ENCODE results near the gene FN1.

The FN1 gene

DNA sequence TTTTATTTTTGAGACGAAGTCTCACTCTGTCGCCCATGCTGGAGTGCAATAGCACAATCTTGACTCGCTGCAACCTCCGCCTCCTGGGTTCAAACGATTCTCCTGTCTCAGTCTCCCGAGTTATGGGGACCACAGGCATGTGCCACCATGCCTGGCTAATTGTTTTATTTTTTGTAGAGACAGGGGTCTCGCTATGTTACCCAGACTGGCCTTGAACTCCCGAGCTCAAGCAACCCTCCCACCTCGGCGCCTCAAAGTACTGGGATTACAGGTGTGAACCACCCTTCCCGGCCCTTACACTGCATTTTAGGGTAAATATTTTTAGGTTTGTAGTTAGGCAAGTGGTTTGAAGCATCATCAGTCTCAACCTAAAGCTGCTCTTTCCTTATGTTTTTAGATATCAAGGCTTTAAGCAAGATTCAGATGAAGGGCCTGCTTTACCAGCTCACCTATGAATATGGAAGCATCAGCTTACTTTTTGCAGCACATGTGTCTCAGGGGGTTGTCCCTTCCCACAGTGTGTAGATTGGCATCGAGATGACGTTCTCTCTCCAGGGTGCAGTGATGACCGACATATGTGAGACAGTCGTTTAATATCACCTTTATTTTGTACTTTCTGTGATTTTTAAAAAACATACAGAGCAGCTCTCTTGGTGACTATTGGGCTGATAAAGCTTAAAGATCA, 76.8 kb downstream of the FN1 start:
- H3K9me3 ChIP-seq = no peaks in the 10 kb centered on the region
- H3K4me3 ChIP-seq = no peak overlapping the region
- no peak overlapping the region for H3K27ac ChIP-seq
- TF ChIP-seq, protein P1, sequence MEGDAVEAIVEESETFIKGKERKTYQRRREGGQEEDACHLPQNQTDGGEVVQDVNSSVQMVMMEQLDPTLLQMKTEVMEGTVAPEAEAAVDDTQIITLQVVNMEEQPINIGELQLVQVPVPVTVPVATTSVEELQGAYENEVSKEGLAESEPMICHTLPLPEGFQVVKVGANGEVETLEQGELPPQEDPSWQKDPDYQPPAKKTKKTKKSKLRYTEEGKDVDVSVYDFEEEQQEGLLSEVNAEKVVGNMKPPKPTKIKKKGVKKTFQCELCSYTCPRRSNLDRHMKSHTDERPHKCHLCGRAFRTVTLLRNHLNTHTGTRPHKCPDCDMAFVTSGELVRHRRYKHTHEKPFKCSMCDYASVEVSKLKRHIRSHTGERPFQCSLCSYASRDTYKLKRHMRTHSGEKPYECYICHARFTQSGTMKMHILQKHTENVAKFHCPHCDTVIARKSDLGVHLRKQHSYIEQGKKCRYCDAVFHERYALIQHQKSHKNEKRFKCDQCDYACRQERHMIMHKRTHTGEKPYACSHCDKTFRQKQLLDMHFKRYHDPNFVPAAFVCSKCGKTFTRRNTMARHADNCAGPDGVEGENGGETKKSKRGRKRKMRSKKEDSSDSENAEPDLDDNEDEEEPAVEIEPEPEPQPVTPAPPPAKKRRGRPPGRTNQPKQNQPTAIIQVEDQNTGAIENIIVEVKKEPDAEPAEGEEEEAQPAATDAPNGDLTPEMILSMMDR (IDR thresholded peaks at IDR 0.05) = no peak
- no peak for DNase-seq
- H3K4me1 ChIP-seq = no peaks in the 10 kb centered on the region
- no peaks in the 10 kb centered on the region for H3K27me3 ChIP-seq
- H3K36me3 ChIP-seq = peaks cover 43 to 55% (median 48%) of the 10 kb centered on the region in 3 donors
- intact Hi-C loops (cut with DNase I; ENCODE audit: low total_unique reads) = no loop called here

DNA sequence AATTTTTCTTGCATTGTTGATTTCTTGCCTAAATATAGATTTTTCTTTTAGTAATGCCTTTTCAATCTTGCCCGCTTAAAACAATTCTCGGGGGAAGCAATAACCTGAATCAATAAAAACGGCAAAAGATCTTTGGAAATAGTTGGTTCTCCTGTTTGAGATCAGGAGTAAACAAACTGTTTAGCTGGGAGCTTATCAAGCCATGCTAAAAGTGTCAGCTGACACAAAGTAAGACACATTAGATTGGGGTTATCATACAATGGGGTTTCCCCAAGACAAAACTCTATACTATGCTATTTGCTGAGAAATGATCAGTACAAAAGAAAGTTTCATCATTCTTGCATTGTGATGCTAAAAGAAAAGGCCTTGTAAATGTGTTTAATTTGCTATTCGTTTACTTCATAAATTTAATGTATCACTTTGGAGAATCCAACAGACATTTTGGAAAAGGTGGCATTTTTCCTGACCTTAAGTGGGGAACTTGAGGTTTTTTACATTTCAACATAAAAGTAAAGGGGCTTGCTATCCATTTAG, 77.5 kb downstream of the FN1 start:
- Histone ChIP-seq H3K4me1 (no peaks in the 10 kb centered on the region), H3K36me3 (peaks cover 36 to 48% (median 42%) of the 10 kb centered on the region in 3 donors), H3K27me3 (no peaks in the 10 kb centered on the region), H3K9me3 (no peaks in the 10 kb centered on the region), H3K27ac (no peak overlapping the region), H3K4me3 (no peak overlapping the region)
- TF ChIP-seq, protein P1 (IDR thresholded peaks at IDR 0.05) = no peak
- intact Hi-C loops (cut with DNase I; ENCODE audit: low total_unique reads) = no loop called here
- no peak for DNase-seq

DNA sequence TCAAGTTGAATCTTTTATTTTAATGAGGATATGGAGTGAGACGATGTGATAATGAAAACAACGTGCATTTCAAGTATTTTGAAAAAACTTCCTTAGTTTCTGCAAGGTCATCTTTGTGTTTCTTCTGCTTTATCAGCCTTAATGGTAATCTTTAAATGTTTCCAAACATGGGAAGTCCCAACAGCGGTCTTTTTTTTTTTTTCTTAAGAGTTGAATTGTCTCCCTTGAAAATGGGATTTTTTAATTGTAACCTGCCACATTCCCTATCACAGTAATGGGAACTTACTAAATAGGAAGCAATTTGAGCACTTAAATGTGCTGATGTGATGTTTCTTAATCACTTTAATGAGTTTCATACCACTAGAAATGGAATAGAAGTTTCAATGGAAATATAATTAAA, 78.2 kb downstream of the FN1 start:
- no peaks in the 10 kb centered on the region for H3K4me1 ChIP-seq
- TF ChIP-seq, protein P1 (IDR thresholded peaks at IDR 0.05) = no peak
- H3K27ac ChIP-seq = no peak overlapping the region
- no peaks in the 10 kb centered on the region for H3K9me3 ChIP-seq
- no peak overlapping the region for H3K4me3 ChIP-seq
- intact Hi-C loops (cut with DNase I; ENCODE audit: low total_unique reads) = no loop called here
- peaks cover 29 to 43% (median 34%) of the 10 kb centered on the region in 3 donors for H3K36me3 ChIP-seq
- DNase-seq = no peak
- H3K27me3 ChIP-seq = no peaks in the 10 kb centered on the region

DNA sequence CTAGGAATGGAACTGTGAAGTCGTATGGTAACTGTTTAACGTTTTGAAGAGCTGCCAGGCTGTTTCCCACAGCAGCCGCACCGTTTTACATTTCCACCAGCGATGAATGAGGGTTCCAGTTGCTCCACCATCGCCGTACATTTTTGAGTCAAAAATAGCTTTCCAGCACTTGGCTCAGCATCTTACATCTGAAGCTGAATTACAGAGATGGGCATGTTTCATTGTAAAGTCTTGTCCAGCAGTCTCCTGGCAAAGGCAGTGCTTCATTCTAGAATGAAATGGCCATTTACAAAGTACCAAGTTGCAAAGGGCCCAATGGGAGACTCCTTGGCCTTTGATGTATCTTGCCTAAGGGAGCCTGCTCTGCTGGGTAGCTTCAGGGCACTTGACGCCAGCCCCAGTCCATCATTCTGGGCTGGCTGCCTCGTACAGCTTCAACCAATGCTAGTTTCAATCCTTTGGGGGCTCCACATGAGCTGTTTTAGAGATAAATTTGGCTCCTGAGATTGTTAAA, 78.9 kb downstream of the FN1 start:
- TF ChIP-seq, protein P1 (IDR thresholded peaks at IDR 0.05) = no peak
- H3K27me3 ChIP-seq = no peaks in the 10 kb centered on the region
- H3K4me3 ChIP-seq = no peak overlapping the region
- peaks cover 22 to 37% (median 28%) of the 10 kb centered on the region in 3 donors for H3K36me3 ChIP-seq
- H3K9me3 ChIP-seq = no peaks in the 10 kb centered on the region
- no peak for DNase-seq
- no peak overlapping the region for H3K27ac ChIP-seq
- intact Hi-C loops (cut with DNase I; ENCODE audit: low total_unique reads) = no loop called here
- no peaks in the 10 kb centered on the region for H3K4me1 ChIP-seq

DNA sequence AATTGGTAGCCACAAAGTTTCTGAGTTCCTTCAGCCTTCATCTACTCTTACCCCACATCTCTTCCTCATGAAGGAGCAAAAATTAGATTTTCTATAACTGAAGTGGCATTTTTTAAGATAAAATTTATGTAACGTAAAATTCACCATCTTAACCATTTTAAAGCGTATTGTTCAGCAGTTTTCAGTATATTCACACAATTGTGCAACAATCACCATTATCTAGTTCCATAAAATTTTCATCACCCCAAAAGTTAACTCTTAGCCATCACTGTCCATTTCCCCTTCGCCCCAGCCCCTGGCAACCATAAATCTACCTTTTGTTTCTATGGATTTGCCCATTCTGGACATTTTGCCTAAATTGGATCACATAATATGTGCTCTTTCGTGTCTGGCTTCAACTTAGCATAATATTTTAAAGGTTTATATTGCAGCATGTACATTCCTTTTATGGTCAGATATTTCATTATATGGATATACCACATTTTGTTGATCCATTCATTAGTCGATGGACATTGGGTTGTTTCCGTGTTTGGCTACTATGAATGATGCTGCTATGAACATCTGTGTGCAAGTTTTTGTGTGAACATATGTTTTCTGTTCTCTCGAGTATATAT, 79.4 kb downstream of the FN1 start:
- intact Hi-C loops (cut with DNase I; ENCODE audit: low total_unique reads) = no loop called here
- H3K27ac ChIP-seq = no peak overlapping the region
- TF ChIP-seq, protein P1 (IDR thresholded peaks at IDR 0.05) = no peak
- H3K27me3 ChIP-seq = no peaks in the 10 kb centered on the region
- no peaks in the 10 kb centered on the region for H3K9me3 ChIP-seq
- H3K36me3 ChIP-seq = peaks cover 17 to 32% (median 22%) of the 10 kb centered on the region in 3 donors
- no peaks in the 10 kb centered on the region for H3K4me1 ChIP-seq
- DNase-seq = no peak
- no peak overlapping the region for H3K4me3 ChIP-seq

Data from tibial artery (tissue), 4 donors.